OCI-LY3 (cell line): Measurements from ENCODE around the gene MAL.

Experiments used
- H2AFZ ChIP-seq: fragments of 200-600, 300-600 bp; shearing (Covaris generic); 2 replicates; pipeline ENCODE4 v1.6.0; 2014; ENCODE audit warnings: antibody characterized with exemption, low read depth, low read length
- H3K27ac ChIP-seq: fragments of 200-600, 300-600 bp; sonication (generic); 2 replicates; pipeline ENCODE4 v1.5.1; 2014; ENCODE audit warnings: mild to moderate bottlenecking, low read length, moderate library complexity, mixed read lengths
- H3K27me3 ChIP-seq: fragments of 200-600, 300-600 bp; sonication (generic); 2 replicates; pipeline ENCODE4 v1.6.1; 2014; ENCODE audit warnings: low read depth, low read length, mixed read lengths
- H3K36me3 ChIP-seq: fragments of 200-600, 300-600 bp; sonication (generic); replicated peaks from 2 replicates; pipeline ENCODE3; 2014; ENCODE audit warnings: low read depth, low read length, mixed read lengths
- H3K4me1 ChIP-seq: fragments of 300-600, 200-600 bp; sonication (generic); 2 replicates; pipeline ENCODE4 v1.6.1; 2014; ENCODE audit warnings: low read length, mixed read lengths
- H3K4me2 ChIP-seq: fragments of 200-600, 300-600 bp; sonication (generic); 2 replicates; pipeline ENCODE4 v1.6.1; 2014; ENCODE audit warnings: low read length, mixed read lengths
- H3K4me3 ChIP-seq: fragments of 300-600, 200-600 bp; sonication (generic); 2 replicates; pipeline ENCODE4 v1.5.1; 2014; ENCODE audit warnings: antibody characterized with exemption, mild to moderate bottlenecking, low read length, moderate library complexity
- H3K79me2 ChIP-seq: fragments of 300-600, 200-600 bp; shearing (Covaris generic); 2 replicates; pipeline ENCODE4 v1.6.1; 2014; ENCODE audit warnings: mild to moderate bottlenecking, low read length, mixed read lengths
- H3K9ac ChIP-seq: fragments of 300-600, 200-600 bp; shearing (Covaris generic); 2 replicates; pipeline ENCODE4 v1.6.0; 2014; ENCODE audit warnings: mild to moderate bottlenecking, low read length, moderate library complexity
- H3K9me3 ChIP-seq: fragments of 200-600, 300-600 bp; shearing (Covaris generic); 2 replicates; pipeline ENCODE4 v1.6.1; 2014; ENCODE audit warnings: low read length, mixed read lengths; ENCODE audit not compliant: insufficient read depth
- H4K20me1 ChIP-seq: fragments of 200-600, 300-600 bp; sonication (generic); 2 replicates; pipeline ENCODE4 v1.6.1; 2016; ENCODE audit warnings: low read length, mixed read lengths; ENCODE audit not compliant: insufficient read depth
- CTCF ChIP-seq: fragments of 200-600, 300-600 bp; sonication (generic); IDR thresholded peaks from 2 replicates; pipeline ENCODE4 v1.5.1; 2014; ENCODE audit warnings: antibody characterized with exemption, low read length, low read depth
- EZH2phosphoT487 ChIP-seq: fragments of 200-600 bp; shearing (Covaris generic); IDR thresholded peaks from 2 replicates; pipeline ENCODE4 v1.6.1; 2018; ENCODE audit warnings: antibody characterized with exemption, mixed run types, low read depth

MAL gene

GRCh38 chr2:95042472-95043271 lies 17.2 kb downstream of the MAL start:
- Histone ChIP-seq H2AFZ (no peak overlapping the region), H3K79me2 (no peaks in the 10 kb centered on the region), H3K4me1 (no peaks in the 10 kb centered on the region), H4K20me1 (no peaks in the 10 kb centered on the region), H3K27me3 (0 out of 2 replicates have a peak, but pooled peaks cover 3% of the 10 kb centered on the region), H3K4me3 (no peak overlapping the region), H3K27ac (no peak overlapping the region), H3K9ac (no peak overlapping the region), H3K9me3 (no peaks in the 10 kb centered on the region), H3K36me3 (no peaks in the 10 kb centered on the region), H3K4me2 (no peak overlapping the region)
- TF ChIP-seq EZH2phosphoT487 (no peak), CTCF (no peak)

GRCh38 chr2:95043300-95044093 lies 18.0 kb downstream of the MAL start:
- Histone ChIP-seq H3K9me3 (no peaks in the 10 kb centered on the region), H2AFZ (no peak overlapping the region), H4K20me1 (no peaks in the 10 kb centered on the region), H3K9ac (no peak overlapping the region), H3K27me3 (0 out of 2 replicates have a peak, but pooled peaks cover 3% of the 10 kb centered on the region), H3K4me2 (no peak overlapping the region), H3K4me3 (no peak overlapping the region), H3K36me3 (no peaks in the 10 kb centered on the region), H3K27ac (no peak overlapping the region), H3K79me2 (no peaks in the 10 kb centered on the region), H3K4me1 (no peaks in the 10 kb centered on the region)
- no peak for TF ChIP-seq CTCF
- TF ChIP-seq EZH2phosphoT487, result no peak

GRCh38 chr2:95044601-95045000 lies 19.1 kb downstream of the MAL start:
- Histone ChIP-seq H3K9ac (no peak overlapping the region), H3K4me1 (no peaks in the 10 kb centered on the region), H3K9me3 (no peaks in the 10 kb centered on the region), H3K79me2 (no peaks in the 10 kb centered on the region), H3K36me3 (no peaks in the 10 kb centered on the region), H2AFZ (no peak overlapping the region), H3K27ac (no peak overlapping the region), H4K20me1 (no peaks in the 10 kb centered on the region), H3K27me3 (0 out of 2 replicates have a peak, but pooled peaks cover 3% of the 10 kb centered on the region), H3K4me2 (no peak overlapping the region), H3K4me3 (no peak overlapping the region)
- TF ChIP-seq EZH2phosphoT487 (no peak), CTCF (no peak)
